22Rv1 (cell line): ENCODE measurements around the gene NID1.

Experiments used
- CTCF ChIP-seq: fragments of 450-650 bp; IDR thresholded peaks from 2 replicates; pipeline ENCODE4 v1.5.1; 2017; ENCODE audit warnings: mild to moderate bottlenecking
- ZFX ChIP-seq: fragments of 450-650 bp; IDR thresholded peaks from 2 replicates; pipeline ENCODE4 v1.6.1; 2017; ENCODE audit warnings: antibody characterized with exemption, borderline replicate concordance

DNA sequence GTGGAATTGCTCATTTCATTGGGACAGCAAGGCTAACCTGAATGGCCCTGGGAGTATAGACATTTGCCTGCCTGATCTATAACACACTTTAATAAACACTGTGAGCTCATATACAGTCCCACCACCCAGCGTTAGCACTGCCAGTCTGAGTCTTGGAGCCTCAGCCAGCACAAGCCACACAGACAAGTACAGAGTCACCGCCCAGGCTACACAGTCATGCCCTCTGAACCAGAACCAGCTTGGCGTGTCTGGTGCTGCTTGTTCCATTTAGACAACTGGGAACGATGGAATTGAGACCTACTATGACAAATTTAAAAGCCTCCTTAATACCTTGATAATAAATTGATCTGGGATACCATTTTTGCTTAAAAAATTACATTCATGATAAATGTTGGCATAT, 31.6 kb downstream of the NID1 start:
- TF ChIP-seq CTCF (no peak), ZFX (no peak)
